Measurements from ENCODE around the gene EHMT1.

DNA sequence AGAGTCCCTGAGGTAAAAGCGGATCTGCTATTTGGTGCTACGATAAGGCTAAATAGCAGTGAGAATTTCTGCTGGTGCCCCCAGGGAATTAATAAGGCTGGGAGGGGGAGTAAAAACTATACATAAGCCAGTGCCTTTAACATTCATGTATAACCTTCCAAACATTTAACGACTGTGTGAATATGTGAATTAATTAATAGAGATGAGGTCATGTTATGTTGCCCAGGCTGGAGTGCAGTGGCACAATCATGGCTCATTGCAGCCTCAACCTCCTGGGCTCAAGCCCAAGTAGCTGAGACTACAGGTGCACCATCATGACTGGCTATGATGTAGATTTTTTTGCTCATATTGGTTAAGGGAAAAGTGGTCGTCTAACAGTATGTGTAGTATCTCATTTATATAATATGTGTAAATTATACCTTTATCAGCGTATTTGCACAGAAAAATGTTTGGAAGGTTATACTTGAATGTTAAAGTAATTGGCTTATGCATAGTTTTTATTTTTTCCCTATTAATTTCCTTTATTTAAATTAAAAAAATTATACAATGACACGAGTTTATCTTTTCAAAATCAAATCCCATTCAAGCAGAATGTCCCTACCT is 64.6 kb downstream of the EHMT1 start:
- TF ChIP-seq, protein P1, sequence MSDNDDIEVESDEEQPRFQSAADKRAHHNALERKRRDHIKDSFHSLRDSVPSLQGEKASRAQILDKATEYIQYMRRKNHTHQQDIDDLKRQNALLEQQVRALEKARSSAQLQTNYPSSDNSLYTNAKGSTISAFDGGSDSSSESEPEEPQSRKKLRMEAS (IDR thresholded peaks at IDR 0.05), result no peak
- TF ChIP-seq EP300 (IDR thresholded peaks at IDR 0.05; ENCODE audit: borderline replicate concordance) (no peak), CREB1 (IDR thresholded peaks at IDR 0.05; ENCODE audit: low read depth) (no peak), TCF12 (IDR thresholded peaks at IDR 0.05; ENCODE audit: low read depth) (no peak), TAF1 (IDR thresholded peaks at IDR 0.05; ENCODE audit: low read depth) (no peak), YY1 (IDR thresholded peaks at IDR 0.05; ENCODE audit: low read depth) (no peak), RAD21 (IDR thresholded peaks at IDR 0.05; ENCODE audit: low read depth) (no peak), TEAD4 (IDR thresholded peaks at IDR 0.05) (no peak), FOXM1 (IDR thresholded peaks at IDR 0.05; ENCODE audit: borderline replicate concordance, low read depth) (no peak), CEBPB (IDR thresholded peaks at IDR 0.05) (no peak)
- TF ChIP-seq, protein P2, sequence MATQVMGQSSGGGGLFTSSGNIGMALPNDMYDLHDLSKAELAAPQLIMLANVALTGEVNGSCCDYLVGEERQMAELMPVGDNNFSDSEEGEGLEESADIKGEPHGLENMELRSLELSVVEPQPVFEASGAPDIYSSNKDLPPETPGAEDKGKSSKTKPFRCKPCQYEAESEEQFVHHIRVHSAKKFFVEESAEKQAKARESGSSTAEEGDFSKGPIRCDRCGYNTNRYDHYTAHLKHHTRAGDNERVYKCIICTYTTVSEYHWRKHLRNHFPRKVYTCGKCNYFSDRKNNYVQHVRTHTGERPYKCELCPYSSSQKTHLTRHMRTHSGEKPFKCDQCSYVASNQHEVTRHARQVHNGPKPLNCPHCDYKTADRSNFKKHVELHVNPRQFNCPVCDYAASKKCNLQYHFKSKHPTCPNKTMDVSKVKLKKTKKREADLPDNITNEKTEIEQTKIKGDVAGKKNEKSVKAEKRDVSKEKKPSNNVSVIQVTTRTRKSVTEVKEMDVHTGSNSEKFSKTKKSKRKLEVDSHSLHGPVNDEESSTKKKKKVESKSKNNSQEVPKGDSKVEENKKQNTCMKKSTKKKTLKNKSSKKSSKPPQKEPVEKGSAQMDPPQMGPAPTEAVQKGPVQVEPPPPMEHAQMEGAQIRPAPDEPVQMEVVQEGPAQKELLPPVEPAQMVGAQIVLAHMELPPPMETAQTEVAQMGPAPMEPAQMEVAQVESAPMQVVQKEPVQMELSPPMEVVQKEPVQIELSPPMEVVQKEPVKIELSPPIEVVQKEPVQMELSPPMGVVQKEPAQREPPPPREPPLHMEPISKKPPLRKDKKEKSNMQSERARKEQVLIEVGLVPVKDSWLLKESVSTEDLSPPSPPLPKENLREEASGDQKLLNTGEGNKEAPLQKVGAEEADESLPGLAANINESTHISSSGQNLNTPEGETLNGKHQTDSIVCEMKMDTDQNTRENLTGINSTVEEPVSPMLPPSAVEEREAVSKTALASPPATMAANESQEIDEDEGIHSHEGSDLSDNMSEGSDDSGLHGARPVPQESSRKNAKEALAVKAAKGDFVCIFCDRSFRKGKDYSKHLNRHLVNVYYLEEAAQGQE (IDR thresholded peaks at IDR 0.05; ENCODE audit: low read depth), result no peak
